Kidney epithelial cell (primary cell): ENCODE data around the gene TRAF1. TPM values are rescaled to one million over a fixed set of nuclear protein-coding genes. Genes with fewer than 3 reads are reported as not detected.

Experiments used
- DNase-seq: peaks from one replicate; pipeline ENCODE4 v3.0.0-alpha.2; 2010; ENCODE audit warnings: low read depth
- H3K27me3 ChIP-seq: 2 replicates; pipeline ENCODE4 v1.6.0; 2011; ENCODE audit warnings: low read length; ENCODE audit not compliant: control insufficient read depth, insufficient read depth
- H3K36me3 ChIP-seq: 2 replicates; pipeline ENCODE4 v1.5.1; 2011; ENCODE audit warnings: low read length; ENCODE audit not compliant: control insufficient read depth, insufficient read depth
- H3K4me3 ChIP-seq: 2 replicates; pipeline ENCODE4 v1.5.1; 2011; ENCODE audit warnings: low read depth, mild to moderate bottlenecking, control low read depth, low read length
- CTCF ChIP-seq: IDR thresholded peaks from 2 replicates; pipeline ENCODE4 v1.5.1; 2011; ENCODE audit warnings: mild to moderate bottlenecking, moderate library complexity, low read length, control low read depth, inconsistent platforms; ENCODE audit not compliant: insufficient read depth, poor library complexity, severe bottlenecking
- total RNA-seq: library from RNA; depleted of rRNA; stranded (reverse); fragments of >200 nt; gene quantifications from 2 replicates; pipeline ENCODE4 v1.2.3, GENCODE V29; 2015

The TRAF1 gene
- total RNA-seq, 1 donor from 2014 or later = 7.5 TPM

- Histone ChIP-seq H3K27me3 (no peaks in the 10 kb centered on the region), H3K36me3 (peaks cover 3% of the 10 kb centered on the region), H3K4me3 (no peak overlapping the region)
- no peak for DNase-seq
- no peak for TF ChIP-seq CTCF
Measured at GRCh38 chr9:120855827-120856670, 70.5 kb downstream of the TRAF1 start.

GRCh38 chr9:120854596-120855327 is 71.8 kb downstream of the TRAF1 start:
- Histone ChIP-seq H3K36me3 (peaks cover 3% of the 10 kb centered on the region), H3K27me3 (no peaks in the 10 kb centered on the region), H3K4me3 (no peak overlapping the region)
- DNase-seq = no peak
- TF ChIP-seq CTCF = no peak

GRCh38 chr9:120853198-120853597 is 73.4 kb downstream of the TRAF1 start:
- DNase-seq = no peak
- Histone ChIP-seq H3K27me3 (no peaks in the 10 kb centered on the region), H3K4me3 (no peak overlapping the region), H3K36me3 (peaks cover 3% of the 10 kb centered on the region)
- TF ChIP-seq CTCF = no peak

Other genes with a start within 250 kb of the TRAF1 start
- gene MEGF9, start 212.3 kb downstream of the TRAF1 start, total RNA-seq = 10.0 and 11.1 TPM in 2 replicates
- 24.6 and 25.3 TPM in 2 replicates for gene FBXW2, start 133.4 kb downstream of the TRAF1 start, total RNA-seq
- gene PSMD5, start 83.9 kb downstream of the TRAF1 start, total RNA-seq = 39.6 and 44.4 TPM in 2 replicates
- 14.9 and 18.5 TPM in 2 replicates for gene PHF19, start 49.6 kb downstream of the TRAF1 start, total RNA-seq
- 0.63 and 0.89 TPM in 2 replicates for gene C5, start 123.5 kb upstream of the TRAF1 start, total RNA-seq
- 6.7 TPM in 2 replicates for gene CNTRL, start 148.2 kb upstream of the TRAF1 start, total RNA-seq